GM12878 (cell line): ENCODE data around the gene CDCA3. TPM values are rescaled to one million over a fixed set of nuclear protein-coding genes. Genes with fewer than 3 reads are reported as not detected.

Experiments
- ATAC-seq: fragments of 200-7000 bp; cut with Tn5 transposase; 3 replicates; pipeline ENCODE4 v1.9.1; 2020; ENCODE audit warnings: mild to moderate bottlenecking, moderate library complexity
- BruUV-seq: library from RNA; stranded (reverse); fragments of 400-500 nt; replicated peaks from 2 replicates; lab custom pipeline; 2021; lab: Mats Ljungman, UMichigan
- CTCF ChIA-PET: fragments of 300-600 bp; sonication (Branson Sonifier 250); formaldehyde crosslinking; extraction: SDS; loops from one replicate; lab custom pipeline; 2021; ENCODE audit warnings: inconsistent platforms; lab: Yijun Ruan, JAX
- POLR2A ChIA-PET: fragments of 350-600 bp; formaldehyde crosslinking; extraction: SDS; loops from one replicate; lab custom pipeline; 2021; ENCODE audit warnings: inconsistent platforms; lab: Charles Lee
- RAD21 ChIA-PET: fragments of 300-600 bp; sonication (Branson Sonifier 250); formaldehyde crosslinking; loops from one replicate; lab custom pipeline; 2023; ENCODE audit warnings: antibody characterized with exemption; ENCODE audit not compliant: unreplicated experiment; lab: Charles Lee
- SMC1A ChIA-PET: fragments of 300-600 bp; sonication (Branson Sonifier 250); formaldehyde crosslinking; loops from one replicate; lab custom pipeline; 2023; ENCODE audit not compliant: unreplicated experiment, uncharacterized antibody; lab: Charles Lee
- DNase-seq: peaks from one replicate; pipeline ENCODE4 v3.0.0-alpha.2; 2011; ENCODE audit warnings: low read depth, low spot score
- FAIRE-seq: peaks from 3 replicates; lab custom pipeline; 2011; peaks lifted over from hg19 to GRCh38; lab: Jason Lieb, UNC
- H2AFZ ChIP-seq: 2 replicates; pipeline ENCODE4 v1.6.0; 2011; ENCODE audit warnings: low read depth, low read length, control low read depth; ENCODE audit not compliant: control insufficient read depth
- H3K27ac ChIP-seq: 2 replicates; pipeline ENCODE4 v1.5.1; 2011; ENCODE audit warnings: control low read depth; ENCODE audit not compliant: control insufficient read depth, insufficient read depth
- H3K27me3 ChIP-seq, 2 experiments: replicated peaks in 1 of 2; 2 replicates each; pipeline versions ENCODE4 v1.6.0 to v1.6.1; 2011; ENCODE audit warnings: low read length in 1 of 2; ENCODE audit not compliant: control insufficient read depth in 2 of 2, insufficient read depth in 2 of 2
- H3K36me3 ChIP-seq, 2 experiments: 2 replicates each; pipeline ENCODE4 v1.5.1; 2011; ENCODE audit warnings: low read length in 1 of 2; ENCODE audit not compliant: control insufficient read depth in 2 of 2, insufficient read depth in 2 of 2
- H3K4me1 ChIP-seq: 2 replicates; pipeline ENCODE4 v1.6.1; 2011; ENCODE audit warnings: mild to moderate bottlenecking, low read length, moderate library complexity, mixed read lengths; ENCODE audit not compliant: control insufficient read depth, insufficient read depth
- H3K4me2 ChIP-seq: 2 replicates; pipeline ENCODE4 v1.6.0; 2011; ENCODE audit warnings: control low read depth; ENCODE audit not compliant: control insufficient read depth, insufficient read depth
- H3K4me3 ChIP-seq: fragments of 200-600 bp; sonication (generic); 2 replicates; pipeline ENCODE4 v1.5.1; 2016
- H3K79me2 ChIP-seq: 2 replicates; pipeline ENCODE4 v1.6.0; 2011; ENCODE audit warnings: low read length; ENCODE audit not compliant: control insufficient read depth, insufficient read depth
- H3K9ac ChIP-seq: 2 replicates; pipeline ENCODE4 v1.8.0; 2011; ENCODE audit warnings: low read length, control low read depth, mixed read lengths; ENCODE audit not compliant: control insufficient read depth, insufficient read depth
- H3K9me3 ChIP-seq: replicated peaks from 3 replicates; pipeline ENCODE4 v1.5.1; 2011; ENCODE audit warnings: mild to moderate bottlenecking, low read length; ENCODE audit not compliant: control insufficient read depth, insufficient read depth
- H4K20me1 ChIP-seq: 2 replicates; pipeline ENCODE4 v1.6.0; 2011; ENCODE audit not compliant: control insufficient read depth, insufficient read depth
- MYC ChIP-seq: IDR thresholded peaks from 2 replicates; pipeline ENCODE4 v1.6.1; 2011; ENCODE audit warnings: mild to moderate bottlenecking, low read length, moderate library complexity, inconsistent platforms; ENCODE audit not compliant: insufficient read depth, insufficient replicate concordance, insufficient read length, severe bottlenecking
- NR2C2 ChIP-seq: IDR thresholded peaks from 2 replicates; pipeline ENCODE4 v1.6.1; 2011; ENCODE audit warnings: borderline replicate concordance, low read depth; ENCODE audit not compliant: control insufficient read depth, insufficient read length
- PAX8 ChIP-seq: fragments of 450-650 bp; IDR thresholded peaks from 2 replicates; pipeline ENCODE4 v1.6.1; 2017; ENCODE audit warnings: mild to moderate bottlenecking, moderate library complexity
- WGBS: methylation state at CpG from one replicate; pipeline ENCODE4 v1.1.6; 2016; ENCODE audit warnings: low lambda C conversion rate; ENCODE audit not compliant: insufficient replicate concordance, insufficient coverage; ENCODE audit errors: missing lambda C conversion rate; 5-methylcytosine and 5-hydroxymethylcytosine counted together
- in situ Hi-C: fragments of 300-500 bp; cut with MboI; formaldehyde crosslinking; loops from 9 replicates; pipeline ENCODE4 v1.14.3; 2018; ENCODE audit warnings: mixed read lengths
- intact Hi-C: fragments of 100-400 bp; cut with micrococcal nuclease; formaldehyde crosslinking; loops from one replicate; pipeline ENCODE4 v1.14.2; 2022; ENCODE audit not compliant: unreplicated experiment
- polyA plus RNA-seq, 11 experiments: library from polyadenylated mRNA; depleted of rRNA in 4 of 11; unstranded in 6 of 11; stranded (reverse) in 5 of 11; fragments of >200 nt; fragmentation: Nextera tagmentation in 4 of 11; fragmentation: Illumina TruSeq in 1 of 11; extraction: Ambion mirVana in 4 of 11; extraction: Trizol in 1 of 11; gene quantifications; 1 replicate in 1 of 11; 2 replicates in 10 of 11; pipeline versions ENCODE4 v1.2.1 to v1.2.3, GENCODE V29; 2011 to 2016; ENCODE audit warnings: inconsistent platforms in 2 of 11, missing spikeins in 2 of 11, low read depth in 1 of 11
- total RNA-seq, 4 experiments: library from RNA; depleted of rRNA in 3 of 4; stranded (reverse); fragments of >200 nt in 3 of 4; fragmentation: Illumina TruSeq in 1 of 4; extraction: Trizol in 1 of 4; gene quantifications; 2 replicates each; pipeline versions ENCODE4 v1.2.1 to v1.2.3, GENCODE V29; 2013 to 2021
- TF ChIP-seq, protein P1 (sequence below): IDR thresholded peaks from 2 replicates; pipeline ENCODE4 v1.6.1; 2012; ENCODE audit warnings: low read length, inconsistent platforms

Gene CDCA3
- total and polyA plus RNA-seq, 10 of the 15 experiments (the other 5 are each of a cell fraction or from before 2014, with no cell fraction given), result 34.5 to 148 (median 97.4) TPM

DNA sequence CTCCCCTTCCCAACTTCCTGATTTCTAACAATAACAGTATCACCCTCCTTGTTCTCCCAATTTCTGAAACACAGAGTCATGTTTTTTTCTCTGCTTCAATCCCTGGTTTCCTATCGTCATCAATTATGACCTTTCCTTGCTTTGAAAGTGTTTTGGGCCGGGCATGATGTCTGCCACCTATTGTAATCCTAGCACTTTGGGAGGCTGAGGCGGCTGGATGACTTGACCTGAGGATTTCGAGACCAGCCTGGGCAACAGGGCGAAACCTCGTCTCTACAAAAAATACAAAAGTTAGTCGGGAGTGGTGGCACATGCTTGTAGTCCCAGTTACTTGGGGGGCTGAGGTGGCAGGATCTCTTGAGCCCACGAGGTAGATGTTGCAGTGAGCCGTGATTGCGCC is 42.0 kb downstream of the CDCA3 start (continued):
- no peak for TF ChIP-seq MYC
- TF ChIP-seq, protein P1, sequence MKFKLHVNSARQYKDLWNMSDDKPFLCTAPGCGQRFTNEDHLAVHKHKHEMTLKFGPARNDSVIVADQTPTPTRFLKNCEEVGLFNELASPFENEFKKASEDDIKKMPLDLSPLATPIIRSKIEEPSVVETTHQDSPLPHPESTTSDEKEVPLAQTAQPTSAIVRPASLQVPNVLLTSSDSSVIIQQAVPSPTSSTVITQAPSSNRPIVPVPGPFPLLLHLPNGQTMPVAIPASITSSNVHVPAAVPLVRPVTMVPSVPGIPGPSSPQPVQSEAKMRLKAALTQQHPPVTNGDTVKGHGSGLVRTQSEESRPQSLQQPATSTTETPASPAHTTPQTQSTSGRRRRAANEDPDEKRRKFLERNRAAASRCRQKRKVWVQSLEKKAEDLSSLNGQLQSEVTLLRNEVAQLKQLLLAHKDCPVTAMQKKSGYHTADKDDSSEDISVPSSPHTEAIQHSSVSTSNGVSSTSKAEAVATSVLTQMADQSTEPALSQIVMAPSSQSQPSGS, result no peak

DNA sequence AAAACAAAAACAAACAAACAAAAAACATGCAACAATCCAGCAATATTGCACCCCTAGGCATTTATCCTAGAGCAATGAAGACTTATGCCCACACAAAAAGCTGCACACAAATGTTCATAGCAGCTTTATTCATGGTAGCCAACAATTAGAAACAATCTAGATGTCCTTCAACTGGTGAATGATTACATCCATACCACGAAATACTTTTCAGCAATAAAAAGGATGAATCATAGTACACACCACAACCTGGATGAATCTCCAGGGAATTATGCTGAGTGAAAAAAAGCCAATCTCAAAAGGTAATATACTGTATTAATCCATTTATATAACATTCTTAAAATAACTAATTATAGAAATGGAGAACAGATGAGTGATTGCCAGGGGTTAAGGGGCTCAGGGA is 43.9 kb downstream of the CDCA3 start:
- ChIA-PET POLR2A (interaction anchor here (0.7 to 1.5 kb wide), 2 partner anchors 27 to 30 kb away, joined by 3 to 9 read pairs; no protein-coding TSS in a partner anchor), CTCF (interaction anchor here (1.0 to 2.2 kb wide), 2 partner anchors 15 to 35 kb away, joined by 3 to 7 read pairs; no protein-coding TSS in a partner anchor), SMC1A (interaction anchor here (1.2 kb wide), 1 partner anchor 16 kb away, joined by 3 read pairs; no protein-coding TSS in a partner anchor), RAD21 (no interaction called here)
- Histone ChIP-seq H3K4me3 (no peak overlapping the region), H3K27me3 (no peaks in the 10 kb centered on the region), H4K20me1 (no peaks in the 10 kb centered on the region), H3K9me3 (no peaks in the 10 kb centered on the region), H3K4me1 (no peaks in the 10 kb centered on the region), H3K79me2 (no peaks in the 10 kb centered on the region), H3K27ac (no peak overlapping the region), H3K9ac (no peak overlapping the region), H3K36me3 (no peaks in the 10 kb centered on the region), H3K4me2 (no peak overlapping the region), H2AFZ (no peak overlapping the region)
- no peak for ATAC-seq
- DNase-seq, result no peak
- in situ Hi-C loops, result no loop called here
- BruUV-seq, result no TSS peak
- WGBS, result 3% methylated on average over 1 of the region's 1 CpG
- TF ChIP-seq PAX8 (no peak), NR2C2 (no peak)
- FAIRE-seq, result no peak
- intact Hi-C loops, result no loop called here
